HUDEP-2 (cell line): Measurements from ENCODE around the gene LCE1C.

Experiments used
- DNase-seq, 76 experiments: peaks; one replicate each; lab custom pipeline; 2025; ENCODE audit not compliant: unreplicated experiment in 76 of 76; lab: John Stamatoyannopoulos, UW

LCE1C gene

GRCh38 chr1:152806576-152806975 lies at the start of gene LCE1C:
LCE1C (minus strand) TSS chr1:152806651; CDS start chr1:152805478, 1,173 bp downstream.
- no peak for DNase-seq

DNA sequence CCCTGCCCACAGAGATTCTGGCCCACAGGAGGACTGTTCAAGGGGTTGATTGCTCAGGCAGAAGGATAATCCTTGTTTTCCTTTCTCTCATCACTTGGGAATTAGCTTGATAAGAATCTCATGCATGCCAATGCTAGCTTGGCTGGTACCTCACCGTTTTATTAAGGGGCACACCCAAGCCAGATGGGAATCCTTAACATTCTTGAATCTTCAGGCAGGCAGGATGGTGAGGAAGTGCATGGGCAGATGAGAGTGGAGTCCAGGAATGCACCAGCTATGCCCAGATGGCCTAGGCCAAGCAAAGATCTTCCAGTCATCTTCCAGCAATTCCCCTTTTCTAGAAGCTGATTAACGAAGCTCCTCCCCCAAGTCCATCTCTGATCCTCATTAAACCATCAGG lies 49.2 kb upstream of the LCE1C start:
- no peak for DNase-seq

DNA sequence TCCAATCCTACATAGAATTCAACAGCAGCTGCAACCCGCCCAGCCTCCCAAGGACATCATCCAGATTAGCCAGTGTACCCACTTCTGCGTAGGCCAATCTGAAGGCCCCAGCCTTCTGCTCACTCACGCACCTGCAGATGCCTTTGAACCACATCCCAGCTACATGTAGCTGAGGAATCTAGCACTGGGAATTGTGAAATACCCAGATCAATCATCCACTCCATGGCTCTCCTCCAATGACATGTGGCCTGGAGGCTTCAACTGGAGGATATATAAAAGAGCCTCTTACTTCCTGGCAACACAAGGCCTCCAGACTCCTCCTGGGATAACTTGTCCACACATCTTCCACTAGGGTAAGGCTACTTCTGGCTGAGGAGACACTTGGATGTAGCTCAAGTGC lies 36.1 kb upstream of the LCE1C start, which contains the start of gene LCE6A:
Gene LCE6A, plus strand, starts transcription at position 301 of the 400 bp plus-strand sequence. CDS start 665 bp downstream, outside the sequence.
- no peak for DNase-seq

- no peak for DNase-seq
These were observed 30.4 kb upstream of the LCE1C start for GRCh38 chr1:152836870-152837269.

DNA sequence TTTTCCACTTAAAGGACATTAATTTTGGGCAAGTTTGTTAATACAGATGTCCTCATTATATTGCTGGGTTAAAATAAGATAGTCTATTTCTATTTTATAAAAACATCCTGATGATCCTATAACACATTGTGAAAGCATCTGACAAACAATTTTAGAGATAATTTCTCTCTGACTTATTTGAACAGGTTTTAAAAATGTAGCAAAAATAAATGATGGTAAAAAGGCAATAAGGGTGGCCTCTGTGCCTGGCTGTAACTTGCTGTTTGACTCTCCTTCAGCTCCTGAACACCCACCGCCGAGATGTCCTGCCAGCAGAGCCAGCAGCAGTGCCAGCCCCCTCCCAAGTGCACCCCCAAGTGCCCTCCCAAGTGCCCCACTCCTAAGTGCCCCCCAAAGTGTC lies 20.7 kb upstream of the LCE1C start, which contains the start of gene LCE1A:
Gene LCE1A, plus strand, starts transcription at position 301 of the 400 bp plus-strand sequence. Its CDS starts 0 bp downstream, at position 301.
- DNase-seq: no peak

GRCh38 chr1:152824964-152825363 lies 18.5 kb upstream of the LCE1C start:
- DNase-seq: no peak

DNA sequence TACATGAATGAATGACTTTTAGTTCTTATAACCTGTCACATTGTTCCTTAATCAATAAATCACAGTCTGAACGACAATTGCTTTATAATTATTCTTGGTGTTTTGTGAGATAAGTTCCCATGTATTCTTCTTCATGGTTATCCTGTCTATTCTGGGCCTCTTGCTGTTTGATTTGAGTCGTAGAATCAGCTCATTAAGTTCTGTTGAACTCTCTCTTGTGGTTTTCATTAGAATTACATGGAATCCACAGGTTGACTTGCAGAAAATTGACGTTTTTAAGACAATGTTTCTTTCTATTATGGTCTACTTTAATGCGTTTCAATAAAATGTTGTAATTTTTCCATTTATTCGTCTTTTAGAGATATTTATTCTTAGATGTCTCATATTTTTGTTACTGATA lies 16.8 kb upstream of the LCE1C start:
- no peak for DNase-seq

DNA sequence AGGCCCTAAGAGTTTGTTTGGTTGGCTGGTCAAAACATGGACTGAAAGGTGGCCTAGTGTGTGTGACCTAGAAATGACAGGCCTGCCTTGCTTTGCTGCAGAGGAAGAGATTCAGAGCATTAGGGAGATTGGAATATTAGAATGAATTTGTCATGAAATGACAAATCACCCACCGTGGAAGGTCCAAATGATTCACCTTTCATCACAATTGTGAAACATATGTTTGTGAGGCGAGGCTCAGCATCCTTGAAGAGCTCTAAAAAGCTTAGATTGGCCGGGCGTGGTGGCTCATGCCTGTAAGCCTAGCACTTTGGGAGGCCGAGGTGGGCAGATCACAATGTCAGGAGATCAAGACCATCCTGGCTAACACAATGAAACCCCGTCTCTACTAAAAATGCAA lies 10.9 kb upstream of the LCE1C start:
- DNase-seq: no peak

DNA sequence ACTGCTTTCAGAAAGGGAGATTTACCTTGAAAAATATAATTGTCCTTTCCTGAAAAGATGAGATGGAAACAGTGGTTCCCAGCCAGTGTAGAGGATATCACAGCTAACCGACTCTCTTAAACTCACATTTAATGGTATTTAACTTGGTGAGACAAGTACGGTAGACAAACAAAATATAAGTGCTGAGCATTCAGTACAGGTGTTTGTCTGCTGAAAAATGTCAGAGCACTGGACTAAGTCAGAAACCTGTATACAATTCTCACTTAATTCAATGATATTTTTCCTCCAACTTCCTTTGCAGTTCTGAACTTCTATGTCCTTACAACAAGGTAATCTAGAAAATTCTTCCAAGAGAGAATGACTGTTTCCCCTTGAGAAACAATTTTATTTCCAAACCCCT lies 5.2 kb upstream of the LCE1C start, which contains the start of gene LCE1B:
Gene LCE1B, plus strand, starts transcription at position 301 of the 400 bp plus-strand sequence. CDS start 476 bp downstream, outside the sequence.
- DNase-seq: no peak

DNA sequence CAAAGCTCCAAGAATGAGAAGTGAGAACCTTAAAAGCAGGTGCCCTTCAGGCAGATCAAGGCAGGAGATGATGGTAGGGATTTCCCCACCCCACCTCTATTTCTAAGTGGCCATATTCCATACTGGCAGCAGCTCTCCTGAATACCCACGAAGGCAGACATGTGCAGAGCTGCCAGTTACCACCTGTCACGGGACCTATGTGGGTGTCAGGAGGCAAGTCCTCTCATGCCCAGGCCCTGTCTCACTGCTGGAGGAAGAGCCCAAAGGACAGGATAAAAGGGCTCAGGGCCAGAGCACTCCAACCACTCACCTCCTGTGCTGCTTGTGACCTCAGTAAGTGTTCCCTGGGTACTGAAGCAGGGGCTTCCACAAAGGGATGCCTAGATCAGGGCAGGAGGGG lies 4.6 kb upstream of the LCE1C start:
- no peak for DNase-seq

DNA sequence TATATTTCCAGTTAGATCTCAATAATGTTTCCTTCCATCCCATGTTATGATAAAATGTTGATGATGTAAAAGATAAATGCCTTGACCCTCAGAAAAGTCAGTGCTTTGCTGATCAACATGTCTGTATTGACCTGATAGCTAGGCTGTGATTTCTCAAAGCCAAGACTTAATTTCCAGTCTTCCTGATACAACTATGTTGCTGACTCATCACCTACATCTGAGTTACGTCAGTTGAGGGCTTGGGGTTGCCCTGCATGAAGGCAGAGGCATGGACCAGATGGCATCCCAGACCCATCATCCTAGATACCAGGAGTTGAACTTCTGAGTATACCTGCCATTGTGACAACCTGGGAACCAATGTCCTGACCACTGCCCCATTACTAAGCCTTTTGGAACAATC lies 5.1 kb downstream of the LCE1C start:
- no peak for DNase-seq

DNA sequence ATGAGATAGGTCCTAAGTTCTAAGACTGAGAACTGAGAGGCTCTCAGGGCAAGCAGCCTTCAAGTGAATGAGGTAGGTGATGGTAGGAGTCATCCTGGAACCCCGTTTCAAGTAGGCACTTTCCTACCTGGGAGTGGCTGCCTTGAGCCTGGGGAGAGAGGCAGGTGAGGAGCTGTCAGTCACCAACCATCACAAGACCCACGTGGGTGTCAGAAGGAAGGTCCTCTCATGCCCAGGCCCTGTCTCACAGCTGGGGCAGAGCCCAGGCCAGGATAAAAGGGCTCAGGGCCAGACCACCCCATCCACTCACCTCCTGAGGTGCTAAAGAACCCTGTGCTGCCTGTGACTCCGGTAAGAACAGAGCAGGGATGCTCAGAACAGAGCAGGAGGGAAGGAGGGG lies 10.0 kb downstream of the LCE1C start, which contains the start of gene LCE1D:
Gene LCE1D, plus strand, starts transcription at position 301 of the 400 bp plus-strand sequence. CDS start 1,074 bp downstream, outside the sequence.
- no peak for DNase-seq

- no peak for DNase-seq
These were observed 10.8 kb downstream of the LCE1C start for GRCh38 chr1:152795686-152796085.

- no peak for DNase-seq
These were observed 20.4 kb downstream of the LCE1C start, which contains the start of gene LCE1E for GRCh38 chr1:152786077-152786476. LCE1E (plus strand) TSS chr1:152786257; CDS start chr1:152787300, 1,043 bp downstream.

DNA sequence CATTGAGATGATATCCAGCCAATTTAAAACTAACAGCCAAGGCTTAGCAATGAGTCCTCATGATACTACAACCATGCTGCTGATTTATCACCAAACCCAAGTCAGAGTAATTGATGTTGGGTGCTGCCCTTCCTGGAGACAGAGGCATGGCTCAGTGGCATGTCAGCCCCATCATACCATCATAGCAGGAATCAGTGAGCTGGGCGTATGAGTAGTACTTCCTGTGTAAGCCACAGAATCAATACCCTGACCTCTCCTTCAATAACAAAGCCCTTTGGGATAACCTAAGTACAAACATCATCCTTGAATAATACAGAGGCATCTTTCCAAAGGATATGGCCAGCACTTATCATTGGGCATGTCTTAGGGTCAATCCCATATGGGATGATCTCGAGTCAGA lies 23.4 kb downstream of the LCE1C start:
- DNase-seq: no peak

DNA sequence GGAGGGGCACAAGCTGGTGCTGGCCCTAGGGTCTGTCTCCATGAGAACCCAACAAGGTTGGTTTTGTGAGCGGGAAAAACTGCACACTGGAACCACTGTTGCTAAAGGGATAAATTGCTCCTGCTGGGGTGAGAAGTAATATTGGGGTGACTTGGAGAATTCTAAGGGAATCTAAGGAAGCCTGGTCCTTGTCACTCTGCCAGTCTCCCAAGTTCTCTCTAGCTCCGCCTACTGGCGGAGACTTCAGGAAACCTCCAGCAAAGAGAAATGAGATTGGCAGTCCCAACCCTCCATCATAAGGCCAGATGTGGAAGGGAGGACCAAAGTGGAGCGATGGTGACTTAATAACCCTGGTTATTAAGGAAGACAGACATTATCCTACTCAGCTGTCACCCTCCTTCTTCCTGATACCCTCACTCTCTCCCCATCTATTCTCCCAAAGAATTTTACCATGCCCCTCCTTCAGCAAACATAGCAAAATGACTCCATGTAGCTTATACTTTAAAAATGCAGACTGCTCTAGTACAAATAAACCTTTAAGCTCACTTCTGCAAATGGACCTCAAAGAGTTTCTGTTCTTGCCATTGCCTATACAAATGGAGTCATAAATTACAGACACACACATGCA lies 28.8 kb downstream of the LCE1C start:
- DNase-seq: peak in 18 of 76 experiments; percentile 2 to 20 (median 6)

GRCh38 chr1:152776361-152776760 lies 30.1 kb downstream of the LCE1C start:
- DNase-seq: no peak

DNA sequence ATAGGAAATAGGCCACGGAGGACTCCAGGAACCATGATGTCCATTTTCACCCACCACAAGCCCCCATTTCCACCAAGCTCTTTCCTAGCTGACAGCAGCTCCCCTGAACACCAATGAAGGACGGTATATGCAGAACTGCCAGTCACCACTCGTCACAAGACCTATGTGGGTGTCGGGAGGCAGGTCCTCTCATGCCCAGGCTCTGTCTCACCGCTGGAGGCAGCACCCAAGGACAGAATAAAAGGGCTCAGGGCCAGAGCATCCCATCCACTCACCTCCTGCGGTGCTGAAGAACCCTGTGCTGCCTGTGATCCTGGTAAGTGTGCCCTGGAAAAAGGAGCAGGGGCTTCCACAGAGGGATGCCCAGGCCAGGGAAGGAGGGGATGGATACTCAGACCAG lies 31.6 kb downstream of the LCE1C start, which contains the start of gene LCE1F:
Gene LCE1F, plus strand, starts transcription at position 266 of the 400 bp plus-strand sequence. CDS start 1,232 bp downstream, outside the sequence.
- peak in 2 of 76 experiments; percentile 3 to 7 for DNase-seq

DNA sequence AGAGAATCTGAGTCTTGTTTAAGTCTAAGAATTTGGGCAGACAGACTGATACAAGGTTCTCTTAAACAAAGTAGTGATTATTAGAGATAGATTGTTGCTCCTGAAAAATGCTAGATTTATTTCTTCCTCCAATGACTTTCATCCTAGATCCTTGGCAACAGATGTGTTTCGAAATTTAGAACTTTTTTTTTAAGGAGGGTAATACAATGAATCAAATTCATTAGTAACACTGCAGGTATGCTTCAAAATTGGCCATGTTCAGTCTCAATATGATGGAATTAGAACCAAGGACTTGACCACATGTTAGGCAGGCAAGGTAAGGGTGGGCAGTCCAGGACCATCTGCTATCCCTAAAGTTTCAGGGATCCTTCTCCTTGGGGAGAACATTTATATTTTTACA lies 36.0 kb downstream of the LCE1C start:
- no peak for DNase-seq

DNA sequence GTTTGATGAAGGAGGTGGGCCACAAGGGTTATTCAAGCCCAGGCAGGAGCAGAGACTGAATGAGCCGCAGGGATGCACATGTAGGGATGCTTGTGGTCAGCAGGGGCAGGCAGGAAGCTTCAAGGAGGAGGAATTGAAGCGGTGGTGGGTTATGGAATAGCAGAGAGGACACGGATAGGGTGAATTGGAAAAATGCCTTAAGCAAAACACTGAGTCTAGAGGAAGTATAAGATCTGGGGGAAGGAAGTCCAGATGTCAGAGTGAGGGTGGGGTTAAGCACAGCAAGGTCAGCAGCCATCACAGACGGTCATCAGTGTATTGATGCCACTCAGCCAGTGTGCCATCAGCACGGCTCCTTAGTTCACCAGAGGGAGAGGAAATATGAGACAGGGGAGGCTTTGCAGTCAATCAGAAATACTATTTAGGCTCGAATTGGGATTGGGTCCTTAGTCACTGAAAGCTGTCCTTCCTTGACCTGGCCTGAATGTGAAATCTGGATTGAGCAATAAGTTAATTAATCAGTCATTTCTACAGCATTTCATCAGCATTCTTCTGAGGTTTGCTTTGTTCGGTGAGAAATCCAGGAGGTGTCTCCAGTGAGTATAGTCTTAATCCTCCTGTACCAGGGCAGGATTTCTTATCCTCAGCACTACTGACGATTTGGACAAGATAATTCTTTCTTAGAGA lies 37.5 kb downstream of the LCE1C start:
- DNase-seq: no peak

DNA sequence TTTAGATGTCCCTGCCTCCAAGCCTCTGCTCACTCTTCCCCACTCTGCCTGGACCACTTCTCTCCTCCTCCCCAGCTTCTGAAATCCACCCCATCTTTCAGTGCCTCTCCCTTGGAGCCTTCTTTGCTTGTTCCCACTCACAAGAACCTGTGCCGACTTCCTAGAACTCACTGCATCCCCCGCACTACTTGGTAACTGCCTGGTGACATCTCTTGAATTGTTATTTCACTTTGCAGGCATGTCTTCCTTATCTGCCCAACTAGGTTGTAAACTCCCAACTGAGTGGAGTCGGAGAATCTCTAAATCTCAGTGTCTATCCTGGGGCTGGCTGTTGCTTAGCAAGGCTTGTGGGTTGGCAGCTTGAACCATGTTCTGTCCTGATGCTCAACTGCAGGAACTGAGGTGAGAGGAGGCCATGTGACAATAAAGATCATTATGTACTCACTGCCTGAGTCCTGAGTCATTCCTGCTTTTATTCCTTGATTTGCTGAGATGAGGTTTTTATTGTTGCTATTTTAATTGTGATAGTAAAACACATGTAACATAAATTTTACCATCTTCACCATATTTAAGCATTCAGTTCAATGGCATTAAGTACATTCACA lies 44.7 kb downstream of the LCE1C start:
- DNase-seq: no peak
